Esophagus muscularis mucosa (tissue), 3 donors: Measurements from ENCODE around the gene PBRM1.

ENCODE experiments used
- POLR2A ChIP-seq: fragments of 450-650 bp; IDR thresholded peaks from one replicate; pipeline ENCODE4 v1.6.1; 2017; ENCODE audit warnings: antibody characterized with exemption, moderate library complexity, mild to moderate bottlenecking, low read depth
- POLR2AphosphoS5 ChIP-seq, 2 donors: sonication (generic); formaldehyde crosslinking; IDR thresholded peaks; one replicate each; pipeline ENCODE4 v1.6.1; 2017; ENCODE audit warnings: antibody characterized with exemption in 2 of 2
- TF ChIP-seq, protein P1 (sequence below), 3 experiments: fragments of 200-600 bp in 2 of 3; fragments of 450-650 bp in 1 of 3; sonication (generic) in 2 of 3; IDR thresholded peaks; one replicate each; pipeline ENCODE4 v1.5.1; 2017 to 2019; ENCODE audit warnings: antibody characterized with exemption in 3 of 3, mild to moderate bottlenecking in 2 of 3, moderate library complexity in 1 of 3

DNA sequence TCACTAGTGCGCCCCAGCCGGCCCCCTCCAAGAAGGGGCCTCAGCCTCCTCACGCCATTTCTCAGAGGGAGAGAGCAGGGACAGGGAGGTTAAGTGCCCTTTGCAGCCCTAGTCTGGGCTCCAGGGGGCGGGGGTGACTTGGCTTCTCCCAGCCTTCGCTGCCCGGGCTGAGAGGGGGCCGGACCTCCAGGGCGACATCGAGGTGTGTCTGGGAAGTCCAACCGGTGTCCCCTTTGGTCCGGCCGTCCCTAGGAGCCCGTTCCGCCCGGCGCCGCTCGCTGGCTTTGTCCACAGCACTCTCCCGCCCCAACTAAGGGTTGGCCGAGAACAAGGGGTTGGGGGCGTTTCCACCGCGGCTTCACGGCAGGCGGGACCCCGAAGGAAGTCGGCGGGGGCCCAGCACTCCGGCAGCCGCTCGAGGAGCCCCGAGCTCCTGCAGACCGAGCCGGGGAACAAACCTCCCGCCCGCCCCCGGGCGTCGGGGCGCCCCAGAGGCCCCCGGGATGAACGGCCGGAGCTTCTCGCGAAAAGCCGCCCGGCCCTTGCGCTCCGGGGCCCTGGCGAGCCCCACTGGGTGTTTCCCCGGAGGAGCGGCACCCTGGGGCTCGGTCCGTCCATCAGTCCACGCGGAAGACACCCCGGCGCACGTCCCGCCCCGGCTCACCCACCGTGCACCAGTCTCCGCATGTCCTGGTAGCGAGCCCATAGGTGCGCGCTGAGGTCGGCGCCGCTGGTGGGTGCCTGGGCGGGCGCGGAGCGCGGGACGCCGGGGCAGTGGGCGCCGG lies 152.7 kb downstream of the PBRM1 start:
- TF ChIP-seq, protein P1, sequence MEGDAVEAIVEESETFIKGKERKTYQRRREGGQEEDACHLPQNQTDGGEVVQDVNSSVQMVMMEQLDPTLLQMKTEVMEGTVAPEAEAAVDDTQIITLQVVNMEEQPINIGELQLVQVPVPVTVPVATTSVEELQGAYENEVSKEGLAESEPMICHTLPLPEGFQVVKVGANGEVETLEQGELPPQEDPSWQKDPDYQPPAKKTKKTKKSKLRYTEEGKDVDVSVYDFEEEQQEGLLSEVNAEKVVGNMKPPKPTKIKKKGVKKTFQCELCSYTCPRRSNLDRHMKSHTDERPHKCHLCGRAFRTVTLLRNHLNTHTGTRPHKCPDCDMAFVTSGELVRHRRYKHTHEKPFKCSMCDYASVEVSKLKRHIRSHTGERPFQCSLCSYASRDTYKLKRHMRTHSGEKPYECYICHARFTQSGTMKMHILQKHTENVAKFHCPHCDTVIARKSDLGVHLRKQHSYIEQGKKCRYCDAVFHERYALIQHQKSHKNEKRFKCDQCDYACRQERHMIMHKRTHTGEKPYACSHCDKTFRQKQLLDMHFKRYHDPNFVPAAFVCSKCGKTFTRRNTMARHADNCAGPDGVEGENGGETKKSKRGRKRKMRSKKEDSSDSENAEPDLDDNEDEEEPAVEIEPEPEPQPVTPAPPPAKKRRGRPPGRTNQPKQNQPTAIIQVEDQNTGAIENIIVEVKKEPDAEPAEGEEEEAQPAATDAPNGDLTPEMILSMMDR (IDR thresholded peaks at IDR 0.05): no peak
- TF ChIP-seq POLR2A (no peak), POLR2AphosphoS5 (IDR thresholded peaks at IDR 0.05) (no peak)
